Astrocyte (in vitro differentiated cells and primary cell): ENCODE data around the gene HK3. TPM values are rescaled to one million over a fixed set of nuclear protein-coding genes. Genes with fewer than 3 reads are reported as not detected.

Experiments
- DNase-seq: peaks from one replicate; pipeline ENCODE4 v3.0.0-alpha.2; 2010; ENCODE audit warnings: low read depth
- FAIRE-seq: peaks from 2 replicates; lab custom pipeline; 2011; peaks lifted over from hg19 to GRCh38; lab: Jason Lieb, UNC
- H2AFZ ChIP-seq: 2 replicates; pipeline ENCODE4 v1.6.0; 2012; ENCODE audit warnings: low read depth, low read length, inconsistent platforms
- H3K27ac ChIP-seq: 2 replicates; pipeline ENCODE4 v1.5.1; 2011; ENCODE audit warnings: low read depth, low read length, inconsistent platforms
- H3K27me3 ChIP-seq: 2 replicates; pipeline ENCODE4 v1.6.0; 2011; ENCODE audit warnings: low read length, inconsistent platforms; ENCODE audit not compliant: insufficient read depth
- H3K36me3 ChIP-seq: 2 replicates; pipeline ENCODE4 v1.5.1; 2011; ENCODE audit warnings: low read length, inconsistent platforms; ENCODE audit not compliant: insufficient read depth
- H3K4me1 ChIP-seq: 2 replicates; pipeline ENCODE4 v1.5.1; 2011; ENCODE audit warnings: low read length, inconsistent platforms; ENCODE audit not compliant: insufficient read depth
- H3K4me2 ChIP-seq: 2 replicates; pipeline ENCODE4 v1.6.0; 2012; ENCODE audit warnings: low read length, inconsistent platforms
- H3K4me3 ChIP-seq: 2 replicates; pipeline ENCODE4 v1.5.1; 2011; ENCODE audit warnings: low read depth, mild to moderate bottlenecking, low read length, inconsistent platforms; ENCODE audit not compliant: insufficient read depth
- H3K79me2 ChIP-seq: 2 replicates; pipeline ENCODE4 v1.6.0; 2012; ENCODE audit warnings: mild to moderate bottlenecking, low read length, inconsistent platforms; ENCODE audit not compliant: insufficient read depth
- H3K9ac ChIP-seq: 2 replicates; pipeline ENCODE4 v1.6.0; 2012; ENCODE audit warnings: mild to moderate bottlenecking, low read length, inconsistent platforms
- H3K9me3 ChIP-seq: 2 replicates; pipeline ENCODE4 v1.5.1; 2012; ENCODE audit warnings: low read depth, mild to moderate bottlenecking, low read length, inconsistent platforms; ENCODE audit not compliant: insufficient read depth
- H4K20me1 ChIP-seq: 2 replicates; pipeline ENCODE4 v1.6.0; 2012; ENCODE audit warnings: low read length, inconsistent platforms; ENCODE audit not compliant: insufficient read depth
- H3K27ac Mint-ChIP-seq: one replicate; pipeline ENCODE4 v1.8.0; 2021; ENCODE audit warnings: mild to moderate bottlenecking, mixed read lengths; ENCODE audit not compliant: unreplicated experiment
- H3K27me3 Mint-ChIP-seq: one replicate; pipeline ENCODE4 v1.8.0; 2021; ENCODE audit warnings: low read depth, mixed read lengths; ENCODE audit not compliant: unreplicated experiment
- H3K36me3 Mint-ChIP-seq: one replicate; pipeline ENCODE4 v1.8.0; 2021; ENCODE audit warnings: low read depth, mixed read lengths; ENCODE audit not compliant: unreplicated experiment
- H3K4me1 Mint-ChIP-seq: one replicate; pipeline ENCODE4 v1.8.0; 2021; ENCODE audit warnings: low read depth, mixed read lengths; ENCODE audit not compliant: unreplicated experiment
- H3K4me3 Mint-ChIP-seq: one replicate; pipeline ENCODE4 v1.8.0; 2021; ENCODE audit warnings: mild to moderate bottlenecking, moderate library complexity, mixed read lengths; ENCODE audit not compliant: unreplicated experiment
- H3K9me3 Mint-ChIP-seq: one replicate; pipeline ENCODE4 v1.8.0; 2021; ENCODE audit warnings: mild to moderate bottlenecking, mixed read lengths; ENCODE audit not compliant: unreplicated experiment
- EZH2 ChIP-seq: IDR thresholded peaks from 2 replicates; pipeline ENCODE4 v1.6.1; 2012; ENCODE audit warnings: mild to moderate bottlenecking, low read length, inconsistent platforms; ENCODE audit not compliant: insufficient read depth
- total RNA-seq: library from RNA; stranded (reverse); gene quantifications from 2 replicates; pipeline ENCODE4 v1.2.1, GENCODE V29; 2021
- TF ChIP-seq, protein P1 (sequence below): IDR thresholded peaks from 2 replicates; pipeline ENCODE4 v1.5.1; 2011; ENCODE audit warnings: low read depth, mild to moderate bottlenecking, inconsistent platforms, low read length, moderate library complexity; ENCODE audit not compliant: insufficient read depth

HK3 gene
- total RNA-seq, 1 donor from 2014 or later = not detected

DNA sequence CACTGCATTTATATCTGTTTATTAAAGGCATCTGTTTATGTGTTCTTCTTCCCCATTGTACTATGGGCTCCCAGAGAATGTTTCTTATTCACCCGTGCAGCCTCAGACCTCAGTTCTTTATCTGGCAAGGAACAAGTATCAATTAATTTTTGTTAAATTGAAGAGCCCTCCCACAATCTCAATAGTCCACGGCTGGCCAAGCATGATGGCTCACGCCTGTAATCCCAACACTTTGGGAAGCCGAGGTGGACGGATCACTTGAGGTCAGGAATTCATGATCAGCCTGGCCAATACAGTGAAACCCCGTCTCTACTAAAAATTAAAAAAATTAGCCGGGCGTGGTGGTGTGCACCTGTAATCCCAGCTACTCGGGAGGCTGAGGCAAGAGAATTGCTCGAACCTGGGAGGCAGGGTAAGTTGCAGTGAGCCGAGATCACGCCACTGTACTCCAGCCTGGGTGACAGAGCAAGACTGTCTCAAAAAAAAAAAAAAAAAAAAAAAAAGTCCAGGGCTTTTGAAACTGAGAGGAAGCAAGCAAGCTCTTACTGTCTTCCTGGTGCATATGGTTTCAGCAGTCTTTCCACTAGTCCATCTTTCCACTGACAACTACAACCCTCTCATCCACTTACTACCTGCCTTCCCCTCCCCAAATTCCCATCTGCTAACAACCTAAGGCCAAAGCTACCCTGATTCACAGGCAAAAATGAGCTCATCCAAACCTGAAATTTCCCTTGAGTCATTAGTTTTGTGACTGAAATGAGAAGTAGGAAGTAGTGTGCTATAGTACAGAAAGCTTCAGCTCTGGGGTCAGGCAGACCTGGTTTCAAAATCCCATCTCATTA is 2.3 kb upstream of the HK3 start:
- Histone ChIP-seq H3K9me3 (no peaks in the 10 kb centered on the region), H3K27ac (no peak overlapping the region), H3K4me1 (no peaks in the 10 kb centered on the region), H3K36me3 (peaks cover 37% of the 10 kb centered on the region), H3K79me2 (no peaks in the 10 kb centered on the region), H3K27me3 (peaks cover 5% of the 10 kb centered on the region), H3K4me2 (no peak overlapping the region), H3K4me3 (no peak overlapping the region), H3K9ac (no peak overlapping the region), H4K20me1 (peaks cover 7% of the 10 kb centered on the region), H2AFZ (no peak overlapping the region)
- H3K4me1 Mint-ChIP-seq = peaks cover 35% of the 10 kb centered on the region
- H3K27me3 Mint-ChIP-seq = peaks cover 16% of the 10 kb centered on the region
- DNase-seq (no peak), FAIRE-seq (no peak)
- peak overlapping the region; percentile 6 for H3K27ac Mint-ChIP-seq
- no peak for TF ChIP-seq EZH2
- TF ChIP-seq, protein P1, sequence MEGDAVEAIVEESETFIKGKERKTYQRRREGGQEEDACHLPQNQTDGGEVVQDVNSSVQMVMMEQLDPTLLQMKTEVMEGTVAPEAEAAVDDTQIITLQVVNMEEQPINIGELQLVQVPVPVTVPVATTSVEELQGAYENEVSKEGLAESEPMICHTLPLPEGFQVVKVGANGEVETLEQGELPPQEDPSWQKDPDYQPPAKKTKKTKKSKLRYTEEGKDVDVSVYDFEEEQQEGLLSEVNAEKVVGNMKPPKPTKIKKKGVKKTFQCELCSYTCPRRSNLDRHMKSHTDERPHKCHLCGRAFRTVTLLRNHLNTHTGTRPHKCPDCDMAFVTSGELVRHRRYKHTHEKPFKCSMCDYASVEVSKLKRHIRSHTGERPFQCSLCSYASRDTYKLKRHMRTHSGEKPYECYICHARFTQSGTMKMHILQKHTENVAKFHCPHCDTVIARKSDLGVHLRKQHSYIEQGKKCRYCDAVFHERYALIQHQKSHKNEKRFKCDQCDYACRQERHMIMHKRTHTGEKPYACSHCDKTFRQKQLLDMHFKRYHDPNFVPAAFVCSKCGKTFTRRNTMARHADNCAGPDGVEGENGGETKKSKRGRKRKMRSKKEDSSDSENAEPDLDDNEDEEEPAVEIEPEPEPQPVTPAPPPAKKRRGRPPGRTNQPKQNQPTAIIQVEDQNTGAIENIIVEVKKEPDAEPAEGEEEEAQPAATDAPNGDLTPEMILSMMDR = no peak
- H3K9me3 Mint-ChIP-seq = no peaks in the 10 kb centered on the region
- no peak overlapping the region for H3K4me3 Mint-ChIP-seq
- peaks cover 24% of the 10 kb centered on the region for H3K36me3 Mint-ChIP-seq

DNA sequence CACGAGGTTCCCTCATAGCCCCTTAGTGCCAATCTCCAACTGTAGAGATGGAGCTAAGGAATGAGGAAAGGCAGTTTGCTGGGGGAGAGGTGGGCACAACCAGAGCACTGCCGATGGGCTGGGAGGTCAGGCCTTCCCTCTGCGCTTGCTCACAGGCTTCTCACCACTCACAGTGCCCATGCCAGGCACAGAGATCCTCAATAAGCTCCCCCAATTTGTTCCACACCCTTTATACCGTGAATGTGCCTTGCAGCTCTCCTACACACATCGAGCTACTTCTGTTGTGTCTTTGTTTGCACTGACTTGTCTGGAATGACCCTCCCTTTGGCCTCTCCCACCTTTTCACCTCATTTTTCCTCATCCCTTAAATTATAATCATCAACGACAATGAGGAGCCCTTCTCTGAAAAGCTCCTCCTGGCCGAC is 1.6 kb upstream of the HK3 start:
- no peaks in the 10 kb centered on the region for H3K79me2 ChIP-seq
- peaks cover 22% of the 10 kb centered on the region for H3K27me3 Mint-ChIP-seq
- H3K27ac Mint-ChIP-seq = no peak overlapping the region
- peaks cover 24% of the 10 kb centered on the region for H3K36me3 Mint-ChIP-seq
- FAIRE-seq (no peak), DNase-seq (no peak)
- H2AFZ ChIP-seq = no peak overlapping the region
- no peaks in the 10 kb centered on the region for H3K4me1 ChIP-seq
- peaks cover 5% of the 10 kb centered on the region for H3K27me3 ChIP-seq
- H3K9me3 Mint-ChIP-seq = no peaks in the 10 kb centered on the region
- no peaks in the 10 kb centered on the region for H3K9me3 ChIP-seq
- H3K4me1 Mint-ChIP-seq = peaks cover 35% of the 10 kb centered on the region
- H3K4me2 ChIP-seq = no peak overlapping the region
- TF ChIP-seq, protein P1 = no peak
- no peak for TF ChIP-seq EZH2
- no peak overlapping the region for H3K9ac ChIP-seq
- peaks cover 7% of the 10 kb centered on the region for H4K20me1 ChIP-seq
- no peak overlapping the region for H3K4me3 ChIP-seq
- H3K36me3 ChIP-seq = peaks cover 31% of the 10 kb centered on the region
- no peak overlapping the region for H3K4me3 Mint-ChIP-seq
- H3K27ac ChIP-seq = no peak overlapping the region
